Stimulated activated CD8-positive, alpha-beta memory T cell treated with anti-CD3 and anti-CD28 coated beads, Interleukin-4, amount 100 ng/mL, for 1 hour (primary cell): ENCODE results near the gene SPRED3.
"Not testable (repeated sequence)": the region's sequence is repeated elsewhere in the genome, so short reads cannot be mapped to it uniquely, and the experiment has no call there.

Experiments used
- DNase-seq, 2 donors: peaks; one replicate each; pipeline ENCODE4 v3.0.0-alpha.2; 2020; ENCODE audit warnings: low read depth in 2 of 2, low spot score in 1 of 2

Gene SPRED3

GRCh38 chr19:38388349-38389100, at the start of gene SPRED3:
Gene SPRED3 (plus strand): TSS chr19:38388697. CDS start chr19:38390303, 1,606 bp downstream.
- DNase-seq: no peak

GRCh38 chr19:38339011-38339410, 49.5 kb upstream of the SPRED3 start:
- not testable (repeated sequence) for DNase-seq

GRCh38 chr19:38340927-38341326, 47.6 kb upstream of the SPRED3 start:
- no peak for DNase-seq

- no peak for DNase-seq
Observed at GRCh38 chr19:38346837-38347236, 41.7 kb upstream of the SPRED3 start.

GRCh38 chr19:38350883-38351282, 37.6 kb upstream of the SPRED3 start:
- DNase-seq: no peak

GRCh38 chr19:38351865-38352395, 36.6 kb upstream of the SPRED3 start:
- no peak for DNase-seq

- DNase-seq: no peak
Observed at GRCh38 chr19:38352611-38353010, 35.9 kb upstream of the SPRED3 start.

- DNase-seq: no peak
Observed at GRCh38 chr19:38355728-38356725, 32.5 kb upstream of the SPRED3 start.

- DNase-seq: no peak
Observed at GRCh38 chr19:38358071-38358470, 30.4 kb upstream of the SPRED3 start.

- no peak for DNase-seq
Observed at GRCh38 chr19:38359242-38360021, 29.1 kb upstream of the SPRED3 start.

- DNase-seq: no peak
Observed at GRCh38 chr19:38360351-38360750, 28.1 kb upstream of the SPRED3 start.

- no peak for DNase-seq
Observed at GRCh38 chr19:38360839-38361631, 27.5 kb upstream of the SPRED3 start.

GRCh38 chr19:38361633-38362075, 26.8 kb upstream of the SPRED3 start:
- peak in 1 of 2 donors; percentile 17 for DNase-seq

- DNase-seq: peak; percentile 22 to 51
Observed at GRCh38 chr19:38362076-38362945, 26.2 kb upstream of the SPRED3 start.

- DNase-seq: not testable (repeated sequence)
Observed at GRCh38 chr19:38362946-38363688, 25.4 kb upstream of the SPRED3 start.

GRCh38 chr19:38367041-38367440, 21.5 kb upstream of the SPRED3 start:
- DNase-seq: no peak

GRCh38 chr19:38369584-38369983, 18.9 kb upstream of the SPRED3 start:
- no peak for DNase-seq

- no peak for DNase-seq
Observed at GRCh38 chr19:38370299-38370698, 18.2 kb upstream of the SPRED3 start.
